Mucosa of gallbladder (tissue), 1 donor: ENCODE results near the gene CD101. TPM values are rescaled to one million over a fixed set of nuclear protein-coding genes. Genes with fewer than 3 reads are reported as not detected.

Experiments
- DNase-seq: peaks from one replicate; pipeline ENCODE4 v3.0.0-alpha.2; 2020; ENCODE audit warnings: low spot score
- total RNA-seq: library from RNA; stranded (reverse); gene quantifications from one replicate; pipeline ENCODE4 v1.2.1, GENCODE V29; 2021
- donor health status: DM: no; HTN: no; CAD: no.

CD101 gene
- total RNA-seq, 1 donor from 2014 or later, result 2.8 TPM

DNA sequence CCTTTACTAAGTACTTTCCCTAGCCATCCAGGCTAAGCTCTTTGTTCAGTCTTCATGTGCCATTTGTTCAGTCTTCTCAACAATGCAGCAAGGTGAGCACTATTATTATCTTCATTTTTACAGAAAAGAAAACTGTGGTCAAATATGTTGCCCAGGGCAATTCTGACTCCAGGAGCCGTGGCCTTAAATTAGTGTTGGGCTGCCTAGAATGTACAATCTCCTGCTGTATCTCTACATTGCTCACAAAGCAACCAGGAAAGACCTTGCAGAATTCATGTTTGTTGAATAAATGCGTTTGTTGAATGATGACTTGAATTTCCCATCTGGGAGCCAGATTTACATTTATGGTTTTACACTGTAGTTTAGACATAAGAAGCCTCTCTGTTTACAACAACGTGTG is 14.2 kb downstream of the CD101 start:
- no peak for DNase-seq

GRCh38 chr1:117017062-117017461 is 15.5 kb downstream of the CD101 start:
- no peak for DNase-seq

GRCh38 chr1:117017648-117018047 is 16.1 kb downstream of the CD101 start:
- no peak for DNase-seq

GRCh38 chr1:117020526-117021156 is 19.1 kb downstream of the CD101 start:
- DNase-seq, result no peak

- no peak for DNase-seq
These were observed 20.6 kb downstream of the CD101 start for GRCh38 chr1:117022114-117022513.

- no peak for DNase-seq
These were observed 24.0 kb downstream of the CD101 start for GRCh38 chr1:117025568-117025967.

DNA sequence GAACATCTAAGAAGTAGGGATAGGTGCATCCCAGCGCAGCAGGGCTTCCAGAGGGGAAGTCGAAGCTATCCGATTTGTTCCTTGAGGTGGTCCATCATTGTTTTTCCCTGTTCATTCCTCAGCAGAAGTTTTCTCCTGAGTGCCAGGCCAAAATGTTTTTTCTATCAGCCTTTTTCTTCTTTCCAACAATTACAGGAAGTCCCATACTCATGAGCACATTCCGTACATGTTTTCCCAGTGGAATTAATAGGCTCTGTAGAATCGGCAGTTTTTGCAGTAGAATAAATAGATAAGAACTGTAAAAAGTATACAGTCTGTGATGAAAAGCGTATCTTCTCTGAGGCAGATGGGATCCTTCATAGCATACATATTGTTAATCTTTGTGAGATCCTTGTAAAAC is 24.8 kb downstream of the CD101 start:
- DNase-seq, result no peak

DNA sequence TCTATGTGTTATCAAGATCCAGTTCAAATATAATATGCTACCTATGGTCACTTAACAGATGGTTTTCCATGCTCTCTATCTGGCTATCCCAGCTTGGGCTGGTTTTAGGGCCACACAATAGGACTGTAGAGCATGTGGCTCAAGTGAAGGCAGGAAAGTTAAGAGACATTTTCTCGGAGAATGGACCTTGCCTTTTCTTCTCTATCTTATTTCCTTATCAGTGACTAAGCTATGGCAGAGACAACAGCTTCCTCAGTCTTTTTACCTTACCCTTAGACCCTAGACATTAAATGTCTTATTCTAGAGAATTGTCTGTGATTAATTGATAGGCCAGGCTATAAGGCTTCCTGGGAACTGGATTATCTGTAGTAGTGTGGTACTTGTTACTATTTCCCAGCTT is 28.1 kb downstream of the CD101 start:
- no peak for DNase-seq

GRCh38 chr1:117030271-117030877 is 28.8 kb downstream of the CD101 start:
- DNase-seq, result no peak

GRCh38 chr1:117032266-117032665 is 30.7 kb downstream of the CD101 start:
- no peak for DNase-seq

GRCh38 chr1:117032681-117033539 is 31.4 kb downstream of the CD101 start:
- DNase-seq, result no peak

DNA sequence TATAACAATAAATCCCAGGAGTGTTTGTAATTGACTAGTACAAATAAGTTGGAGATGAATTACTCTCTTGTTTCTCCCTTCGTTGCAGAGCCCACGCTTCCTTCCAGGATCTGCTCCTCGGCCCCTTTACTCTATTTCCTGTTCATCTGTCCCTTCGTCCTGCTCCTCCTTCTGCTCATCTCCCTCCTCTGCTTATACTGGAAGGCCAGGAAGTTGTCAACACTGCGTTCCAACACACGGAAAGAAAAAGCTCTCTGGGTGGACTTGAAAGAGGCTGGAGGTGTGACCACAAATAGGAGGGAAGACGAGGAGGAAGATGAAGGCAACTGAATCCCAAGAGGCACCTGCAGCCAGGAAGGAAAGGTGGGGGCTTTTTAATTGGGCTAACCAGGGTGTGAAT is 32.2 kb downstream of the CD101 start:
- no peak for DNase-seq

DNA sequence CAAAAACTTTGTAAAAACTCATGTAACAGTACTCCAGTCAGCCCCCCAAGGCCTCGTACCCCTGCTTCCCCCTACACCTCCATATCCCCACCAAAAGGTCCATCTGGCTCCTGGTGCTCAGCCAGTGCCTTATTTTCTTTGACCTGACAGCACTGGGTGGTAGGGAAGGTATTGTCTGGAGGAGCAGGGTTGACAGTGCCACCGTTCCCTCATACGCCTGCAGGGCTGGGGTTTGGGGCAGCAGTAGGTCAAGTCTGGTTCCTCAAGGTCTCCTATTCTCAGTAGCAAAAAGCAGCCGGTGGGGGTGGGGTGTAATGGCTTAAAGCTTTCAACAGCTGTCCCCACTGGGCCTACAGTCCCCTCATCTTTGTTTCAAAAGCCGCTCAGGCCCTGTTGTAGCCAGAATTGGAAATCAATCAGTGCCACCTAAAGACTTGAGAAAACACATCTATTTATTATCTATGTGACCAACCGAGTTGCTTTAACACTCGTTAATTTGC is 33.3 kb downstream of the CD101 start:
- DNase-seq, result no peak

- DNase-seq, result no peak
These were observed 34.5 kb downstream of the CD101 start for GRCh38 chr1:117036018-117036461.

DNA sequence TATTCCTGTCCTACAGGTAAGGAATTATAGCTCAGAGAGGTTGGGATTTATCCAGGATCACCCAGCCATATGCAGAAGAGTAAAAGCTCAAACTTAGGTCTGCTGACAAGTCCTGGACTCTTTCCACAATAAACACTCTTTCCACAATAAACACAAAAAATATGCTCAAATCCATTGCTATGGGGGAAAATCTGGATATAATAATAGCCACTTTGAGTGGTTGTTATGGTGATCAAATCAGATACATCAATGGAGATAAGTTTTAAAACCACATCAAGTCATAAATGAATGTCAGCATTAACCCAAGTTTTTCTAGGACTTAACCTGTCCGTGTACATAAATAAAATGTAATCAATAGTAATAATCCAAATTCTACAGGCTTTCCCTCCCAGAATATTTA is 36.2 kb downstream of the CD101 start:
- no peak for DNase-seq

DNA sequence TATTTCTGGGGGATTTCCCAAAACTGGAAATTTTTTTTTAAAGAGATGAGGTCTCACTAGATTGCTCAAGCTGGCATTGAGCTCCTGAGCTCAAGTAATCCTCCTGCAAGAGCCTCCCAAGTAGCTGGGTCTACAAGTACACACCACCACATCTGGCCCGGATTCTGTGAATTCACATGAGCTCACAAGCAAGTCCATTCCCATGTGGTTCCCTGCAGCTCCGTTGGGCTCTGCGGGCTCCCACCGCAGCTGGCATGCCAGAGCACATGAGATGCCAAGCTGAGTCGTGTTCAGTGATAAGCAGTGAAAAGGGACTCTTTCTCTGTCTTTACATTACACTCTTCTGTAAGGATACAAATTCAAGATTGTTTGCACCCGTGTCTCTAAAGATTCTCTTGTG is 36.7 kb downstream of the CD101 start:
- no peak for DNase-seq

DNA sequence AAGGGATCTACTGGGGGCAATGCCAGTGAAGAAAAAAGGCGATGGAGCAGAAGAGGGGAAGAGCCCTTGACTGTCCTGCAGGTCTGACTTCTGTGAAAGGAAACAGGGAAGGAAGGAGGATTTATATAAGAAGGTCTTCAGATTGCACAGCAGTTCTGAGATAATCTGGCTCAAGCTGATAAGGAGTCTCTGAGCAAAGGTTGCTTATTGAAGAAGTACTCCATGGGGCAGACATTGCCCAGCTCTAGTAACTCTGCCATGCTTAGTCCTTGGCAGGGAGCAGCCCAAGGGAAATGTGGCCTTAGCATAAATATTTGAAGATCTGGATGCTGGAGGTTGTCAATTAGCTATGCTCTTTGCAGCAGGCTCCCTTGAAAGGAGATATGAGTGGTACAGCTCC is 42.7 kb downstream of the CD101 start:
- no peak for DNase-seq

DNA sequence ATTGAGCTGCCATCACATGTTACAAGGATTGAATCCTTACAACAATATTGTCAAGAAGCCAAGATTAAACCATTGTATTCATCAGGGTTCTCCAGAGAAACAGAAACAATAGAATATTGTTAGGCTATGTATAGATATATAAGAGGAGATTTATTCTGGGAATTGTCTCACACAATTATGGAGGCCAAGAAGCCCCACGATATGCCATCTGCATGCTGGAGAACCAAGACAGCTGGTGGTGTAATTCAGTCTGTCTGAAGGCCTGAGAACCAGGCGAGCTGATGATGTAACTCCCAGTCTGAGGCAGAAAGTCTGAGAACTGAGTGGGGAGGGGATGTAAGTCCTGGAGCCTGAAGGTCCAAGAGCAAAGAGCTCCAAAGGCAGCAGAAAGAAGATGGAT is 44.1 kb downstream of the CD101 start:
- no peak for DNase-seq

- DNase-seq, result no peak
These were observed 45.2 kb downstream of the CD101 start for GRCh38 chr1:117046781-117047180.

DNA sequence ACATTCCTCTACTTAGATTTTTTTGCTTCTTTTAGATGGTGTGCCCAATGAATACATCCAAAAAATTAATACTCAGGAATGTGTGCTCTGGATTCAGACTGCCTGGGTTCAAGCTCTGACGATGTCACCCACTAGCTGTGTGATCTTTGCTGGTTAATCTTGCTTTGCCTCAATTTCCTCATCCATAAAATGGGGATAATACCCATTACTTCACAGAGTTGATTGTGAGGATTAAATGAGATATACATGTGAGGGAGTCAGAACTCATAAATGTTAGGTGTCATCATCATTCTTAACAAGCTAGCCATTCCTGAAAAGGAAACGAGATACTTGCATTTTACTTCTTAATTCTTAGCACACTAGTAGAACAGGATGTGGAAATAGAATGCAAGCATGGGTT is 45.7 kb downstream of the CD101 start:
- no peak for DNase-seq

DNA sequence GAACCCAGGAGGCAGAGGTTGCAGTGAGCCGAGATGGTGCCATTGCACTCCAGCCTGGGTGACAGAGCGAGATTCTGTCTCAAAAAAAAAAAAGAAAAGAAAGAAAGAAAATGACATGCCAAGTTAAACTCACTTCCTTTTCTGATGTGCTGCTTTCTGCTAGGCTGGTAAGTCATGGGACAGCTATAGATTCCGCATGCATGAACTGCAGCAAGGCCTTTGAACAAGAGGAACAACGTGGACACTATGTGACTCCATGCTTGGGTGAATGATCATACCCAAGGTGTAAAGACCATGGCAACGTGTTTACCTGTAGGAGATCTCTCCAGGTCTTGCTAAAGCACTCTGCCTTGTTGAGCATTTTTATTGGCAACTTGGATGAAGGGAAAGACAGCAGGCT is 48.3 kb downstream of the CD101 start:
- no peak for DNase-seq

DNA sequence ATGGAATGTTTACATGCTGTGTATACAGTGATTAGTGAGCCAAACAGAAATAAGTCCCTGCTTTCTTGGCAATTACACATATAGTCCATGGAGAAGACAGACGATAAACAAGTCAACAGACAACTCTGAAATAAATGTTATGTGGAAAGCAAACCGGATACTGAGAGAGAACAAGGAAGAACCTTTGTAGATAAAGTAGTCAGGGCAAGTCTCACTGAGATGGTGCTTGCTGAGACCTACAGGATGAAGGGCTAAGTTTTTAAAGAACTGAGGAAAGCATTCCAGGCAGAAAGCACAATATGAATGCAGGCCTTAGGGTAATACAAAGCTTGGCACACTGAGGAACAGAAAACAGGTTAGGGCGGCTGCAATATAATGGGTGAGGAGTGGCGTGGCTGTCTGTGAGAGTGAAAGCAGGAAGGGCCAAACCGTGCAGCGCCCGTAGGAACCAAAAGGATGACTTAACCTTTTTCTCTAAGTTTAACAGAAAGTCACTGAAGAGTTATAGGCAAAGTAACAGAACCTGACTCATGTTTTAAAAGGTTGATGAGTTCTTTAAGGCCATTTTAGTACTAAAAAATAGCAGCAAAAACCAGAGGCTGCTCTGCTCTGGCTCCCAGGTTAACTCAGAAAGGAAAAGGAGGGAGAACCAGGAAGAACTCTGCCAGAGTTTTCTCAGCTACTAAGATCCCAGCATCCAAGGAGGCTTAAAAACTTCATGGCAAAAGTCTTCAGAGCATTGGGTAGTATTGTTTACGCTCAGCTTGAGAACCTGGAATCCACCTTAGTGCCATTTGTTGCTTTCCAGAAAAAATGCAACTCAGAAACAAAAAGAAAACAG is 49.9 kb downstream of the CD101 start:
- no peak for DNase-seq
